Spinal cord (tissue), 10 donors: Measurements from ENCODE around the gene CA12. TPM values are rescaled to one million over a fixed set of nuclear protein-coding genes. Genes with fewer than 3 reads are reported as not detected.

ENCODE experiments used
- DNase-seq, 6 donors: peaks; one replicate each; pipeline versions ENCODE4 v3.0.0 to v3.0.0-alpha.2; 2013 to 2015; ENCODE audit warnings: low spot score in 6 of 6, low read depth in 4 of 6
- H3K27ac ChIP-seq: one replicate; pipeline ENCODE4 v1.5.1; 2013; ENCODE audit warnings: low read depth, low read length, control low read depth
- H3K27me3 ChIP-seq: one replicate; pipeline ENCODE4 v1.6.1; 2013; ENCODE audit warnings: low read length; ENCODE audit not compliant: control insufficient read depth, insufficient read depth
- H3K36me3 ChIP-seq: one replicate; pipeline ENCODE4 v1.6.1; 2013; ENCODE audit warnings: low read length; ENCODE audit not compliant: control insufficient read depth, insufficient read depth
- H3K4me1 ChIP-seq: one replicate; pipeline ENCODE4 v1.6.1; 2013; ENCODE audit warnings: low read length; ENCODE audit not compliant: control insufficient read depth, insufficient read depth
- H3K4me3 ChIP-seq: one replicate; pipeline ENCODE4 v1.5.1; 2013; ENCODE audit warnings: low read depth, low read length, control low read depth
- H3K9me3 ChIP-seq: one replicate; pipeline ENCODE4 v1.6.1; 2013; ENCODE audit warnings: low read length; ENCODE audit not compliant: control insufficient read depth, insufficient read depth
- WGBS: methylation state at CpG from one replicate; pipeline ENCODE4 v1.1.5; 2013; ENCODE audit warnings: missing lambda C conversion rate; ENCODE audit not compliant: insufficient coverage; 5-methylcytosine and 5-hydroxymethylcytosine counted together
- polyA plus RNA-seq, 2 donors: library from polyadenylated mRNA; unstranded; fragments of 120-200 nt; gene quantifications; one replicate each; pipeline ENCODE4 v1.2.1, GENCODE V29; 2013; ENCODE audit not compliant: insufficient read length in 2 of 2
- total RNA-seq, 2 donors: library from RNA; depleted of rRNA in 1 of 2; stranded (reverse); fragments of 120-200 nt in 1 of 2; fragments of >200 nt in 1 of 2; gene quantifications; one replicate each; pipeline versions ENCODE4 v1.2.3 to v1.2.4, GENCODE V29; 2013 to 2014
- donor health status: healthy.

CA12 gene
- total and polyA plus RNA-seq, 4 donors = 7.5 to 25.1 (median 10.1) TPM

GRCh38 chr15:63391669-63392360, 10.2 kb upstream of the CA12 start:
- no peaks in the 10 kb centered on the region for H3K9me3 ChIP-seq
- H3K27me3 ChIP-seq = no peaks in the 10 kb centered on the region
- H3K36me3 ChIP-seq = no peaks in the 10 kb centered on the region
- WGBS = 95% methylated on average over 5 of the region's 6 CpGs
- H3K4me1 ChIP-seq = peaks cover 4% of the 10 kb centered on the region
- H3K27ac ChIP-seq = no peak overlapping the region
- DNase-seq = no peak
- H3K4me3 ChIP-seq = no peak overlapping the region

- H3K27me3 ChIP-seq = no peaks in the 10 kb centered on the region
- DNase-seq = no peak
- no peak overlapping the region for H3K4me3 ChIP-seq
- peaks cover 4% of the 10 kb centered on the region for H3K4me1 ChIP-seq
- H3K36me3 ChIP-seq = no peaks in the 10 kb centered on the region
- peaks cover 2% of the 10 kb centered on the region for H3K9me3 ChIP-seq
- no peak overlapping the region for H3K27ac ChIP-seq
- 70% methylated on average over 2 of the region's 3 CpGs for WGBS
These were observed 9.0 kb upstream of the CA12 start for GRCh38 chr15:63390689-63391088.

DNA sequence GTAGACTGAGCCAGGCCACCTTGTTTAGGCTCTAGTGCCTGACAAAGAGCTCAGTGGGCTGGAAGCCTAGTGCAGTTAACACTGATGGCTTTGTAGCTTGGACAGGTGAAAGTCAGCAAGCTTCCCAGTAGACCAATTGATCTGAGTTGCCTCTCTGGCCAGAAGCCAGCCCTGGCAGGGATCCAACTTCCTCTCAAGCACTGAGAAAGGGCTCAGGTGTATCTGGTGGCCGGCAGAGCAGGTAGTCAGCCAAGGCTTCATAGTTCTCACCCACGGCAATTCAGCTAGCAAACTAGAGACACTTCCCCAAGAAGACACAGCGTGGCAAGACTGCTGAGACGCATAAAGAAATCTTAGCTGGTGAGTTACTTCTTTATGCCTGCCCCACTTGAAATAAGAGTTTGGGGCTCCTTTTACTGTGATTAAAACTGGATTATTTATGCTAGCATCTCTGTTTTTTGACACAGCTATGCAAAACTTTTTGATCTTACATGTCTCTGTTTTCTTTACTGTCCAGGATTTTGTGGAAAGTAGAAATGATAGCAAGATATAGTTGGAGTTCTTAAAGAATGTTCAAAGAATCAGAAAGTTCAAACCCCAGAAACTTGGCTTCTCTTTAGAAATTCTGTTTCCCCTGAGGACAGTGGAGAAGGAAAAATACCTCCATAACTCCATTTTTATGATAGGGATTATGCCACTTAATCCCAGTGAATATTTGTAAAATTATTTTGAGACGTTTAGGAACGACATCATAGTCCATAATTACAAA, 8.4 kb upstream of the CA12 start:
- DNase-seq = peak in 2 of 6 donors; percentile 38 to 68
- H3K4me3 ChIP-seq = no peak overlapping the region
- 44% methylated on average over 1 of the region's 6 CpGs for whole genome bisulfite sequencing
- H3K27me3 ChIP-seq = no peaks in the 10 kb centered on the region
- peaks cover 4% of the 10 kb centered on the region for H3K4me1 ChIP-seq
- peaks cover 3% of the 10 kb centered on the region for H3K9me3 ChIP-seq
- H3K36me3 ChIP-seq = no peaks in the 10 kb centered on the region
- H3K27ac ChIP-seq = no peak overlapping the region

DNA sequence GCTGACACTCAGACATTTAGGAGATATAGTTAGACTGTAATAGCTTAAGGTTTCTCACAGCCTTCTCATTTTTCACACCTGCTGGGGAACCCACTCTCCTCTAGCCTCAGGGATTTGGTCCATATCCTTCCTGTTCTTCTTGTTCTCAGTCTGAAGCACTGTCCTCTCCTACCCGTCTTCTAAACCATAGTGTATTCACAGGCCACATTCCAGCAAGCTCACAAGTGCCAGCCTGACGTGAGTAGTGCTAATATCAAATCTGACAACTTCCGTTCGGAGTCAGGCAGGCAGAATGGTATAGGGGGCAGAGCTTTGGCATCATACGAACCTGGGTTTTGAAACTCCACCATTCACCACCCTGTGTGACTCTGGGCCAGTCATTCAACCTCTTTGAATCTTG, 6.9 kb upstream of the CA12 start:
- Histone ChIP-seq H3K9me3 (peaks cover 3% of the 10 kb centered on the region), H3K36me3 (no peaks in the 10 kb centered on the region), H3K27ac (no peak overlapping the region), H3K4me3 (no peak overlapping the region), H3K4me1 (peaks cover 4% of the 10 kb centered on the region), H3K27me3 (no peaks in the 10 kb centered on the region)
- WGBS = 90% methylated on average over 5 of the region's 5 CpGs
- no peak for DNase-seq

DNA sequence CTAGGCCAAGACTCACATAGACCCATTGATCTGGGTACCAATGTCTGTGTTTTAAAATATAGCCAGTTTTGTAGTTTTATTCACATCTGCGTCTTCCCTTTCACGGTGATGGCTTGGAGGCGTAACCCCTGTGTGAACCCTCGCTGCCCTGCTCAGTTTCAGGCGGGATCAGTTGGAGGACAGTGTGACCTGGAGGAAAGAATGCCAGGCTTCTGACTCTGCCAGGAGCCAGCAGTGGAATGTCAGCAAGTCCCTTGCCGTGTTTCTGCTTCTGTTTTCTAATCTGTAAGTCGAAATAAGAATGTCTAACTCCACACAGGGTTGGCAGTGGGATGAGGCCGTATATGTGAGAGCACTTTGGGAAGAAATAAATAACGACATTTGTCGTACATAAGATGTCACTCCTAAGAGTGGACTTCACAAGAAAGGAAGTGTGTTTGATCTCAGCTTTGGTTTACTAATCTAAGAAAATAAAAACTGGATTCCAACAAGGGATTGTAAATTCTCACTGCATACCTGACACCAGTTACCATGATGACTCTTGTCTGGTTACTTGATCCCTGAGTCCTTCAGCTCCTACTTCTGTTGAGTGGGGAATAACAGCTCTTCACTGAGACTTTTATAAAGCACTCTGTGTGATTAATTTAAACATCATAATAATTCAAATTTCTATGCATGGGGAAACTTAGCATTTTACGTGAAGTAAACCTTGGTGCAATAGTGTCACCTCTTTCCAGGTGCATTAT, 6.3 kb upstream of the CA12 start:
- DNase-seq = no peak
- Histone ChIP-seq H3K27me3 (no peaks in the 10 kb centered on the region), H3K4me1 (peaks cover 4% of the 10 kb centered on the region), H3K36me3 (no peaks in the 10 kb centered on the region), H3K9me3 (peaks cover 3% of the 10 kb centered on the region), H3K27ac (no peak overlapping the region), H3K4me3 (no peak overlapping the region)
- WGBS = 71% methylated on average over 7 of the region's 11 CpGs

GRCh38 chr15:63385911-63386531, 4.4 kb upstream of the CA12 start:
- no peak for DNase-seq
- H3K4me1 ChIP-seq = peaks cover 15% of the 10 kb centered on the region
- WGBS = no CpG with 5 or more reads among the region's 1 CpG
- H3K36me3 ChIP-seq = no peaks in the 10 kb centered on the region
- no peak overlapping the region for H3K4me3 ChIP-seq
- peaks cover 8% of the 10 kb centered on the region for H3K27me3 ChIP-seq
- H3K27ac ChIP-seq = no peak overlapping the region
- H3K9me3 ChIP-seq = peaks cover 3% of the 10 kb centered on the region

DNA sequence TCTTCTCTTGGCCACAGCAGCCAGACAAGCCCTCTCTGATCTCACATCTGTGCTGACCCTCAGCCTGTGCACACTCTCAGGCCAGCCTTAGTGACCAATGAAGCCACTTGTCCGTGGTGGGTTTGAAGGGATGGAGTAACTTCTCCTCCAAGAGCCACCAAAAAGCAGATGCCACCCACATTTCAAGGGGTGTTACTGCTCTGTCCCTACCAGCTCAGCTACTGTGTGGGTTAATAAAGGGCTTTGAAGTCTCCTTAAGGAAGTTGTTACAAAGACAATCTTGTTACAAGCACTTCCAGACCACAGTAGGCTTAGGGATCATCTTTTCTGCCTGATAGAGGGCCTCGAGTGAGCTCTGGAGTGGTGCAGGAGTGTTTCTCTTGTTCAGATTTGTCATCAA, 3.3 kb upstream of the CA12 start:
- H3K27me3 ChIP-seq = peaks cover 18% of the 10 kb centered on the region
- 73% methylated on average over 1 of the region's 2 CpGs for WGBS

DNA sequence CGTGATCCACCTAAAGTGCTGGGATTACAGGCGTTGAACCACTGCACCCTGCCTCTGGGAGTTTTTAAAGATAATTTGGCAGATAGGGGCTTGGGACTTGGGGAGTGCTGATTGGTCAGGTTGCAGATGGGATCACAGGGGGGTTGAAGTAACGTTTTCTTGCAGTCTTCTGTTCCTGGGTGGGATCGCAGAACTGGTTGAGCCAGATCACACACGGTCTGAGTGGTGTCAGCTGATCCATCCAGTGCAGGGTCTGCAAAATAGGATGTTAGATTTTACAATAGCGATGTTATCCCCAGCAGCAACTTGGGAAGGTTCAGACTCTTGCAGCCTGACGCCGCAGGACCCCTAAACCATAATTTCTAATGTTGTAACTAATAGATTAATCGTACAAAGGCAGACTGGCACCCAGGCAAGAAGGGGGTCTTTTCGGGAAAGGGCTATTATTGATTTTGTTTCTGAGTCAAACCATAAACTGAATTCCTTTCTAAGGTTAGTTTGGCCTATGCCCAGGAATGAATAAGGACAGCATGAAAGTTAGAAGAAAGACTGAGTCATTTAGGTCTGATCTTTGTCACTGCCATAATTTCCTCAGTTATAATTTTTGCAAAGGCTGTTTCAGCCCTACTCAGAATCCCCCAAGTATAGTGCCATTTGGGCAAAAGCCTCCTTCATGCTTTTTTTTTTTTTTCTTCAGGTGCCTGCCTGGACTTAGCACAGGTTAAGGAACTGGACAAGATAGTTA, 1.5 kb upstream of the CA12 start:
- no peak overlapping the region for H3K4me3 ChIP-seq
- H3K27ac ChIP-seq = no peak overlapping the region
- peaks cover 28% of the 10 kb centered on the region for H3K4me1 ChIP-seq
- peaks cover 3% of the 10 kb centered on the region for H3K9me3 ChIP-seq
- H3K36me3 ChIP-seq = no peaks in the 10 kb centered on the region
- WGBS = 82% methylated on average over 6 of the region's 10 CpGs
- H3K27me3 ChIP-seq = peaks cover 22% of the 10 kb centered on the region
- DNase-seq = no peak

More for the DNA sequence above, 3.3 kb upstream of the CA12 start:
- H3K4me3 ChIP-seq = no peak overlapping the region
- peaks cover 24% of the 10 kb centered on the region for H3K4me1 ChIP-seq
- no peaks in the 10 kb centered on the region for H3K36me3 ChIP-seq
- no peak overlapping the region for H3K27ac ChIP-seq
- H3K9me3 ChIP-seq = peaks cover 3% of the 10 kb centered on the region
- no peak for DNase-seq

- Histone ChIP-seq H3K27ac (peak overlapping the region; percentile 6), H3K9me3 (peaks cover 2% of the 10 kb centered on the region), H3K27me3 (peaks cover 26% of the 10 kb centered on the region), H3K4me3 (peak overlapping the region; percentile 56), H3K4me1 (peaks cover 28% of the 10 kb centered on the region), H3K36me3 (no peaks in the 10 kb centered on the region)
- 3% methylated on average over 4 of the region's 14 CpGs for WGBS
- DNase-seq = peak in 1 of 6 donors; percentile 51
These were observed 801 bp downstream of the CA12 start for GRCh38 chr15:63380808-63381282.
